ENCODE data around the gene SUSD6. TPM values are rescaled to one million over a fixed set of nuclear protein-coding genes. Genes with fewer than 3 reads are reported as not detected.
A peak's percentile ranks its signal among the peaks of the same experiment; 100 is the strongest.

SUSD6 gene
- total RNA-seq, 1 experiment from 2014 or later = 3.7 TPM

- Histone ChIP-seq H2BK5ac (ENCODE audit: insufficient read length, low read length) (no peak overlapping the region), H2BK15ac (ENCODE audit: low read depth, low read length) (no peak overlapping the region), H3K23me2 (ENCODE audit: insufficient read length, low read depth, low read length, poor library complexity, severe bottlenecking) (no peaks in the 10 kb centered on the region), H3K4me1 (ENCODE audit: insufficient read depth, low read length) (no peaks in the 10 kb centered on the region; the same call in 1 of the 2 replicates), H3K4ac (ENCODE audit: low read depth, low read length) (no peak overlapping the region), H2BK20ac (ENCODE audit: low read depth, low read length, poor library complexity, severe bottlenecking) (no peak overlapping the region), H2AK5ac (ENCODE audit: insufficient read length, low read length) (no peak overlapping the region), H3K9me3 (ENCODE audit: control insufficient read depth, low read depth, low read length) (no peaks in the 10 kb centered on the region), H3K27ac (ENCODE audit: insufficient read length, low read depth, low read length) (no peak overlapping the region), H3K14ac (ENCODE audit: insufficient read depth, low read length) (no peak overlapping the region), H2AFZ (ENCODE audit: low read length) (no peak overlapping the region), H4K5ac (ENCODE audit: insufficient read length, low read depth, low read length) (no peak overlapping the region), H3K56ac (ENCODE audit: insufficient read length, low read depth, low read length) (no peak overlapping the region), H2BK120ac (ENCODE audit: low read depth, low read length, poor library complexity, severe bottlenecking) (no peak overlapping the region), H4K8ac (replicated peaks; ENCODE audit: insufficient read length, low read depth, low read length) (no peak overlapping the region), H4K91ac (ENCODE audit: insufficient read length, low read depth, low read length) (no peak overlapping the region), H3K18ac (ENCODE audit: insufficient read length, low read depth, low read length) (no peak overlapping the region), H3K27me3 (ENCODE audit: insufficient read depth, low read length) (no peaks in the 10 kb centered on the region), H3T11ph (ENCODE audit: low read length) (no peak overlapping the region), H3K79me2 (ENCODE audit: insufficient read depth, low read length) (no peaks in the 10 kb centered on the region), H4K20me1 (ENCODE audit: control insufficient read depth, insufficient read depth, insufficient read length) (no peaks in the 10 kb centered on the region), H3K4me2 (ENCODE audit: insufficient read depth, insufficient read length, low read length) (no peak overlapping the region), H3K23ac (ENCODE audit: insufficient read length, low read depth, low read length) (no peak overlapping the region), H3K9ac (ENCODE audit: extremely low read depth, insufficient read length, low read length) (no peak overlapping the region), H2BK12ac (ENCODE audit: insufficient read length, low read depth, low read length) (no peak overlapping the region), H3K79me1 (ENCODE audit: insufficient read depth, low read depth, low read length, poor library complexity, severe bottlenecking) (no peaks in the 10 kb centered on the region)
- TF ChIP-seq CTCF (conservative IDR thresholded peaks at IDR 0.05) = no peak
- peaks cover 15 to 16% of the 10 kb centered on the region in 2 experiments for H3K4me1 Mint-ChIP-seq
- no peak overlapping the region for H3K4me3 Mint-ChIP-seq
- H3K36me3 Mint-ChIP-seq (ENCODE audit: insufficient read depth in 1 of 3, low read depth in 3 of 3) = no peaks in the 10 kb centered on the region
- H3K27me3 Mint-ChIP-seq (ENCODE audit: low read depth) = no peaks in the 10 kb centered on the region
- peak overlapping the region in 1 of 3 experiments; percentile 62; a peak in 1 of 7 replicates for H3K27ac Mint-ChIP-seq
- WGBS (ENCODE audit: extremely low coverage, insufficient read length, low lambda C conversion rate) = no CpG with 5 or more reads among the region's 1 CpG
- DNase-seq = no peak
- H3K9me3 Mint-ChIP-seq = no peaks in the 10 kb centered on the region; a peak in 1 of 5 replicates
Measured at GRCh38 chr14:69753860-69754259, 142.5 kb downstream of the SUSD6 start.
